ENCODE results near the gene ACOD1.

ACOD1 gene

DNA sequence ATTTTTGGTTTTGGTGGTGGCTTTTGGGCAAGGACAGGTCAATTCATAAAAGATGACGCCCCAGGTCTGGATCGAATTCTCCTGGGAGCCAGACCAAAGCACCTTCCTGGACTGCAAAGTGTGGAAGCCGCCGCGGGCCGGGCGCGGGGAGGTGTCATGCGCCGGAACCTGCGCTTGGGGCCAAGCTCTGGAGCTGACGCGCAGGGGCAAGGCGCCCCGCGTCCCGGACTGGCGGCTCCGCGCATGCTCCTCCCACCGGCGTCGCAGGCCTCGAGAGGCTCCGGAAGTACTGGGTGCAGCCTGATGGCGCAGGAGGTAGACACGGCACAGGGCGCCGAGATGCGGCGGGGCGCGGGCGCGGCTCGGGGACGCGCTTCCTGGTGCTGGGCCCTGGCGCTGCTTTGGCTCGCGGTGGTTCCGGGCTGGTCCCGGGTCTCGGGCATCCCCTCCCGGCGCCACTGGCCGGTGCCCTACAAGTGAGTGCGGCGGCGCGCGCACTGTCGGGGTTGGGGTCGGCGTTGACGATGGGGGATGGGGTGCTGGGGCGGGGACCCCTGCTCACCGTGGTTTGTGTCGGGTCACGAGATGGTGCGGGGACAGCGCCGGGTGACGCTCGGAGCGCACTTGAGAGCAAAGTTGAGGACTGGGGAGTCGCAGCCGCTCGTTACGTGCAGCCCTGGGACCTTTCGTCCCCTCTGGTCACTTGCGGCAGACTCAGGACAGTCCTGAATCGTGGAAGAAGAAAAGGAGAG lies 43.7 kb downstream of the ACOD1 start, which contains the start of gene CLN5:
Gene CLN5 (plus strand): TSS at position 286 of the 752 bp plus-strand sequence. CDS start 18 bp downstream, at position 304.
- peak; percentile 95 for DNase-seq (ENCODE audit: low spot score)

DNA sequence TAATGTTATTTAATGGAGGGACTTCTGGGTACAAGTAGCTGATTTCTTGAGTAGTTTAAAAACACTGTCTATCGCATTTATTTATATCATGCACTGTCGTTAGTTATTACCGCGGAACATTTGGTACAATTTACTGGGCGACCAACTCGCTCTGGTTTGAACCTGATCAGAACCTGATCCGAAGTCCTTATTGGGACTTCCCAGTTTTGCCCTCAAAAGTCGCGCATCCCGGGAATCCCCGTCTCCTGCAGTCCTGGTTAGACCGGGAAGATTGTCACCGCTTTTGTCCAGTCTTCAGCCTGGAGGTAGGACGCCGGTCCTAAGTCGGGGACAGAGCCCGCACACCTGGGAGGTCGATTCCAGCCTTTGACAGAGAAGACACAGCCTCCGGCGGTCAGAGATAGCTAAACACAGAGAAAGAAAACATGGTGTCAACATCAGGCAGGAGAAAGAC lies 44.3 kb downstream of the ACOD1 start:
- peak; percentile 53 for DNase-seq (ENCODE audit: low spot score)

DNA sequence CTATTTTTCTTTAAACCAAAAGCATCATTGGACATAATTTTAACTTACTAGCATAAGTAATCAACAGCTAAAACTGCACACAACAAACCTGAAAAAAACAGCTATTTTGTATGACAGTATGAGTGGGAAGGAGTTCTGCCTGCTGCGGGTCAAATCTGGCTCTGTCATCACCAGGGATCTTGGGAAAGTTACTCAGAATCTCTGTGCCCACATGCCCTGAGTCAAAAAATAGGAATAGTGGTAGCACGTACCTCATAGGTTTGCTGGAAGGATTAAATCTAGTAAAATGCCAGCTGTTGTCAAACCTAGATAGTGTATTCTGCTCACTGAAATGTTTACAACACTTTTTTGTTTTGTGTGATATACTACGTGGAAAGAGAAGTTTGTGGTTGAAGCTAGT lies 44.7 kb downstream of the ACOD1 start:
- peak; percentile 77 for DNase-seq (ENCODE audit: low spot score)

DNA sequence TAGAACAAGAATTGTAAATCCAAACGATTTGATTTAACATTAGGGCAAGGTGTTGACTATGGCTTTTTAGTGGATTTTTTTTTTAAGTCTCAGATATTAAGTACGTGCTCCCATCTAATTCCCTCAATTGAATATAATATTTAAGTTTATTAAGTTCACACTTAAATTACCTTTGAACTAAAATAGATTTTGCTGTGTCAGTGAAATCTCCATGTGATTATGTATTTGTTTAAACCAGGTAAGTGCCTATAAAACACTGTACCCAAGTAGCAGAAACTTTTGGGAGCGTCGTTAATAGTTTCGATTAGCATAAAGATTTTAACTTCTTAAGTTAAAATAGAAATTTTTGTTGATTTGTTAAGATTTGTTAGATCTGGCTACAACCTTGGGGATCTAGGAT lies 45.2 kb downstream of the ACOD1 start:
- no peak for DNase-seq (ENCODE audit: low spot score)

DNA sequence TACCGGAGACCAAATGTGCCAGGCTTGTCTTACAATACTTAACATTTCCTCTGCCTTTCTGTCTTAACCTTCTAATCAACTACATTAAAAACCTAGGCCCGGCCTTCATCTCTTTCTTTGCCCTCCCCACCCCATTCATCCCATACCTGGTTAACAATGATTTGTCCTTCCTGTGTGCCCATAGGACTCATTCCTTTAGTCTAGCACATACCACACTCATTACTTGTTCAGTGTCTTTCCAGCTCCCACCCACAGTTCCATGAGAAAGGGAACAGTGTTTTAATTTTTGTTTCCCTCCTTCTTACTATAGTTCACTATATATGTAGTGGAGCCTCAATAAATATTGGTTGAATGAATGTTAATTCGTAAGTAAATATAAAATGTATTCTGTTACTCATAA lies 46.0 kb downstream of the ACOD1 start:
- peak; percentile 32 for DNase-seq (ENCODE audit: low spot score)

DNA sequence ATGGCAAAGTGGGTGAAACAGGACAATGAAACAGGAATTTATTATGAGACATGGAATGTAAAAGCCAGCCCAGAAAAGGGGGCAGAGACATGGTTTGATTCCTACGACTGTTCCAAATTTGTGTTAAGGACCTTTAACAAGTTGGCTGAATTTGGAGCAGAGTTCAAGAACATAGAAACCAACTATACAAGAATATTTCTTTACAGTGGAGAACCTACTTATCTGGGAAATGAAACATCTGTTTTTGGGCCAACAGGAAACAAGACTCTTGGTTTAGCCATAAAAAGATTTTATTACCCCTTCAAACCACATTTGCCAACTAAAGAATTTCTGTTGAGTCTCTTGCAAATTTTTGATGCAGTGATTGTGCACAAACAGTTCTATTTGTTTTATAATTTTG lies 52.2 kb downstream of the ACOD1 start:
- no peak for DNase-seq (ENCODE audit: low spot score)

DNA sequence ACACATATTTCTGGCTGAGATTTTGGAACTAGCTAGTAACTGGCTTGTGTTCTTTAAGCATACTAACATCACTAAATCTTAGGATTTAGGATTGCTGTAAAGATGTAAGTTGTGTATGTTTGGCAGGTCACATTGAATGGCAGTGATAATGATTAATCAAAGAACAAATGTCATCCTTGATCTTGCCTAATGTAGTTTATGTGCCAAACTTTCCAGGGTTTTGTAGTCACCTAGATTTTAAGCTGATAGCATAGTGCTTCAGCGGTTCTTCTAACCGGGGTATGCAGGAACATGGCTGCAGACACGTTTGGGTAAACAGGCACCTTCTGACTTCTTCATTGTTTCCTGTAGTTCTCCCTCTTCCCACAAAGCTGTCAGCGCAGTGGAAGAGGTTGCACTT lies 53.2 kb downstream of the ACOD1 start:
- DNase-seq (ENCODE audit: low spot score) = no peak

DNA sequence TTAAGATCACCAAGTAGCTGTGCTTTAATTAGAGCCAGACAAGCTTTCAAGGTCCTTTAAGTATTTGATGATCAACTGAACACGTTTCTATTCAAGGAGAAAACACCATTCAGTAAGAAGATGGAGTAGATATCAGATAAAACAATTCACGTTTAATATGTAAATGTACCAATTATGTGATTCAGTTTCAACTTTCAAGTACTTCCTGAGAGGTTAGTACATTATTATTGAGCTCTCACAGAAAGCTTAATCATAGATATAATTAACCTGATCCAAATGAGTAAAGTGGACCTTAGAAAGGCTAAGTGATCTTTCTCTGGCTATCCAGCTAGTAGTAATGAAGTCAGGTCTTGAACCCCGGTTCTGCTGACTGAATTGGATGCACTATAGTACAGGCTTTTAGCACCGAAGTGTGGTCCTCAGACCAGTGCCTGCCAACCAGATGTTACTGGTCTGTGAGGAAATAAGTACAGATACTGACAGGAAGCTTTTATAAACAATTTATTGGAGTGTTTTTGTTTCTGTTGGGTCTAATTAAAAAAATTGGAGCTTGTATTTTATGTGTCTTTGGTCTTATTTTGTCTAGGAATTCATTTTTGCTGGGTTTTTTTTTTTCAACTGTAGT lies 53.8 kb downstream of the ACOD1 start:
- DNase-seq (ENCODE audit: low spot score) = no peak

DNA sequence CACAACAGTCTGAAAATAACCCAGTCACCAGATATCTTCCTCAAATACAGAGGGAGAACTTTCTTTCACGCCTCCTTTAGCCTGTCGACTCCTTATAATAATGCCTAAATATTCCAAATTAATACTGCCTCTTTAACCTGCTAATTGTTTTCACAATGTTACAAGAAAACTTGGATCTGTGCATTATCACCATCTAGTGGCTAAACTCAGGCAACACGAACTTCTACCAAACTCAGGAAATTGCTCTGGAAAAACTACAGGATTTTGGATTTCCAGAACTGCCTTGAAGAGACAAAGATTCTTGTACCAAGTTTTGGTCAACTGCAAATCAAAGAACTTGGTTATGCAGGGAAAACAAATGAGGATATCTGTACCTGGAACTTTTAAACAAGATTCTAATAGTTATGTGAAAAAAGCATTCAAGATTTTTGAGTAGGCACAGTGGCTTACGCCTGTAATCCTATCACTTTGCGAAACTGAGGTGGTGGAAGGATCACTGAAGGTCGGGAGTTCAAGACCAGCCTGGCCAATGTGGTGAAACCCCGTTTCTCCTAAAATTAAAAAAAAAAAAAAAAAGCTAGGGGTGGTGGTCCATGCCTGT lies 54.4 kb downstream of the ACOD1 start:
- DNase-seq (ENCODE audit: low spot score) = peak; percentile 73

Data from RKO (cell line).